NCI-H1694 treated with DMSO at 0.1 percent for 48 hours (cell line): ENCODE measurements around the gene YIPF1.
"Not testable (repeated sequence)": the region's sequence is repeated elsewhere in the genome, so short reads cannot be mapped to it uniquely, and the experiment has no call there.

Experiments
- DNase-seq: peaks from one replicate; lab custom pipeline; 2025; lab: John Stamatoyannopoulos, UW

Gene YIPF1

GRCh38 chr1:53837924-53838653, 51.5 kb downstream of the YIPF1 start, which contains the start of gene NDC1:
NDC1 (minus strand) TSS chr1:53838296; CDS start chr1:53838261, 35 bp downstream.
- DNase-seq = peak; percentile 99

DNA sequence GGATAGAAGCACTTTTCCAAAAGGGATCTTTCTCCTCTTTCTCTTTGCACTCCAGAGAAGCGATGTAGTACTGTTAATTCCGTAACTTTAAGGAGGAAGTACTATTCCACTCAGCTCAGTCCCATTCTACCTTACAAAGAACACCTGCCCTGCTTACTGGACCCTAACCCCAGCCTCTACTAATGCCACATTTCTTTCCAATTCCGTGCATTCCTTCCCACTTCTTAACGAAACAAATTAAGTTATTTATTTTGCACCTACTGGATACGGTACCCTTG, 52.0 kb downstream of the YIPF1 start:
- no peak for DNase-seq

DNA sequence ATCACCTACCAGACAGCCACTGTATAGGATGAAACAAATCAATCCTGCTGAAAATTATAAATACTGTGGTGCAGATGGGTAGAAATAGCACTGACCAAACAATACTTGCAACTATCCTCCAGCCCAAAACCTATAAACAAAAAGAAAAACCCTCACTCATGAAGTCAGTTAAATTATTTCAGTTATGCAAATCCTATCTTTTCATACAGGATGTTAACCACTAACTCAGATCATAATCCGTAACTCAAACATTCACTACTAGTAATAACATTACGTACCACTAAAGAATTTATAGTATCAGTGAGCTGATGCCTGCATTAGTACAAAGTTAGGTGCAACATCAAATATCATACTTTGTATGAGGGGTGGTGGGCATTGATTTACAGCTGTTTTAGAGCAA, 54.1 kb downstream of the YIPF1 start:
- DNase-seq = no peak

GRCh38 chr1:53834776-53835175, 54.8 kb downstream of the YIPF1 start:
- DNase-seq = no peak

DNA sequence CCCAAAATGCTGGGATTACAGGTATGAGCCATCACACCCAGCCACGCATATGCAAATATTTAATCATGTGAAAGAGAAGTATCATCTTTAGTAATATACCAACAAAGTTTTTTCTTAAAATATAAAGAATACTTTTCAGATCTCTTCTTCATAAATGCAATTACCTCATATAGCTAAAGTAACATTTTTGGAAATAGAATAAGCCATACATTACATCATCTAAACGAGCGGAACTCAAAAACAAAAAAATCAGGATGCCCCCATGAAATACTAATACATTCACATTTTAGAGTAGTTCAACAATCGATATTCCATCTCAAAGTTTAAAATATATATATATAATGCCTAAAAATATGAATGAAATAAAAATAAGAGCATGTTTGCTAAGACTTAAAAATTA, 56.2 kb downstream of the YIPF1 start:
- no peak for DNase-seq

DNA sequence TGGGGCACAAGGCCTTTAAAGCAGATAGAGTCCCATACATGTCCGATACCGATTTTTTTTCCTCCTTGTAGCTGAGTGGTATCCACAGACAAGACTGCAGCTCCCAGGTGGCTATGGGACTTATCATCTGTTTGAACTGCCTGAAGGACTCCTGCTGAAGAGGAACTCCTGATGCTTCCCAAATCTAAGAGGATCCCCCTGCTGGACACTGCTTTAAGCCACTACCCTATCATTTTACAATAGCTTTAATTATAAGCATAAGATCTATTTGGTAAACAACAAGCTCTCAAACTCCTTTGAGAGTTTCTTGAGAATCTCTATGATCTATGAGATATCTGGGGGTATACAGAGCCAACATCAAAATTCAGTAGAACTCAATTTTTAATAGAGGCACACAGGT, 63.2 kb downstream of the YIPF1 start:
- DNase-seq = no peak

DNA sequence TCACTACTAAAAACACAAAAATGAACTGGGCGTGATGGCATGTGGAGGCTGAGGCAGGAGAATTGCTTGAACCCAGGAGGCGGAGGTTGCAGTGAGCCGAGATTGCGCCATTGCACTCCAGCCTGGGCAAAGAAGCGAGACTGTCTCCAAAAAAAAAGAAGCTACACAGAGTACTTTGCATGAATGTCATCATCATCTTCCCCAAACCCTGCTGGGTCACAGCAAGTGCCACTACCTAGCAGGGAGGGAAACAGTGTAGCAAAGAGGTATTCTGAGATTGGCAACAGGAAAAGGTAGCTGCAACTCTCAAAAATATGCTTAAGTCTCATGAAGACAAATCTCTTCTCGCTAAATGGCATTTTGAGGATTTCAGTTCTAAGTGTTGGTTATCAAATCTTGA, 64.3 kb downstream of the YIPF1 start:
- DNase-seq = no peak

- no peak for DNase-seq
Measured at GRCh38 chr1:53822931-53823330, 66.7 kb downstream of the YIPF1 start.

DNA sequence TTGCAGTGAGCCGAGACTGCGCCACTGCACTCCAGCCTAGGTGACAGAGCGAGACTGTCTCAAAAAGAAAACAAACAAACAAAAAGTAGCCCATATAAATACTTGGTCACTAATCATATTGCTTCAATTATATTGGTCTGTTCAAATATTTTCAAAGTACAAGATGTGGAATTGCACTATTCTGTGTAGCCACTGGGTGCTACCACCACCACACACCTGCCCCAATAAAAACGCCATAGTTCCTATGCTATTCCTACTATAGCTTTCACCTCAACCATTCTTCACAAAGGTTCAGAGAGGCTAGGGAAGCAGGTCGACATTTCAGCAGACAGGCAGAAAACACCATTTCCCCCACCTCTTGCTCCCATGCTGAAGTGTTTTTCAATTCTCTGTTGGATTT, 68.2 kb downstream of the YIPF1 start:
- no peak for DNase-seq

DNA sequence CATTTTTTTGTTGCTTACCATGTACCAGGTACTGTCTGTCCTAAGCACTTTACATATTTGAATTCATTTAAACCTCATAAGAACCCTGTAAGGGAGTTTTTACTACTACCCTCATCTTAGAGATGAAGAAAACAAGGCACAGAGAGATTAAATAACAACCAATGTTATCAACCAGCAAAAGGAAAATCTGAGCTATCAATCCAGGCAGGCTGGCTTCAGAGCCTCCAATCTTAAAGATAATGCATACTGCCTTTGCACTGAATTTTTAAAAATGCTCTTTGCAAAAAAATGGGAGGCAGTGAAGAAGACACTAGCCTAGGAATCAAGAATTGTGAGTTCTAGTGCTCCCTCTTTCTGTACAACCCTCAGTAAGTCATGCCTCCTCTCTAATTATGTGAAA, 70.2 kb downstream of the YIPF1 start:
- DNase-seq = no peak

DNA sequence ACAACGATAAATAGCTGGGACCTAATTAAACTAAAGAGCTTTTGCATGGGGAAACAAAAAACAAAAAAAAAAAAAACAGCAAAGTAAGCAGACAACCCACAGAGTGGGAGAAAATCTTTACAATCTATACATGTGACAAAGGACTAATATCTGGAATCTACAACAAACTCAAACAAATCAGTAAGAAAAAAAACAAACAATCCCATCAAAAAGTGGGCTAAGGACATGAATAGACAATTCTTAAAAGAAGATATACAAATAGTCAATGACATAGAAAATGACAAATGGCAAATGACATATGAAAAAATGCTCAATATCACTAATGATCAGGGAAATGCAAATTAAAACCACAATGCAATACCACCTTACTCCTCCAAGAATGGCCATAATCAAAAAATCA, 73.0 kb downstream of the YIPF1 start:
- DNase-seq = not testable (repeated sequence)

GRCh38 chr1:53815484-53815883, 74.1 kb downstream of the YIPF1 start:
- DNase-seq = not testable (repeated sequence)

GRCh38 chr1:53811414-53811851, 78.2 kb downstream of the YIPF1 start:
- no peak for DNase-seq

DNA sequence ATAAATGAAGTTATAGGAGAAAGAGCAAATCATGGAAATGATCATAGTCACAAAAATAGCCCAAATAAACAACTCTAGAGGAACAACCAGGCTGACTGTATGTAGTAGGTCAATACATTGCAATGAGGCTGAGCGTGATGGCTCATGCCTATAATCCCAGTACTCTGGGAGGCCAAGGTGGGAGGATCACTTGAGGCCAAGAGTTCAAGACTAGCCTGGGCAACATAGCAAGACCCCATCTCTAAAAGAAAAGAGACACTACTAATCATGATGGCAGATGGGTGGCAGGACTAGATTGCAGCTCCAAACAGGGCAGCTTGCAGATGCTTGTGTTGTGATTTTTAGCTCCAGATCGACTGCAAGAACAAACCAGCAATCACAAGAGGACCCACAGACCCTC, 79.1 kb downstream of the YIPF1 start:
- DNase-seq = no peak

DNA sequence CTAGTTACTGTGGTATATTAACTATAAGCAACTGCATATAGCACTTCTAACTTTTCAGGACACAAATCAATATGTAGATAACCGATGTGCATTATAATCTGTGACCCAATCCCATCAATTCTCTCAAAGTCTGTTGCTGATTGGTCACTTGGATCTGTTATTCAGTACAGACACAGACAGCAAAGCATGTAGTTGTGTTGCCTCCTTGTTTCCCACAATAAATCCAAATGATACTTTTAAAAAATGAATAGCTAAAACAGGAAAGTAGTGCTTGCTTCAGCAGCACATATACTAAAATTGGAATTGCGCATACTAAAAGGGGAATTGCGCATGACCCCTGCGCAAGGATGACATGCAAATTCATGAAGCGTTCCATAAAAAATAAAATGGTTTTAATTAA, 79.6 kb downstream of the YIPF1 start:
- no peak for DNase-seq

- no peak for DNase-seq
Measured at GRCh38 chr1:53807916-53808315, 81.7 kb downstream of the YIPF1 start.

GRCh38 chr1:53804791-53805505, 84.6 kb downstream of the YIPF1 start:
- no peak for DNase-seq

GRCh38 chr1:53804181-53804580, 85.4 kb downstream of the YIPF1 start:
- no peak for DNase-seq
